GM21576 (cell line): ENCODE measurements around the gene RHBDD1.

Experiments
- ATAC-seq: cut with Tn5 transposase; IDR thresholded peaks from one replicate; pipeline ENCODE4 v1.9.1; 2021; ENCODE audit warnings: mild to moderate bottlenecking, moderate library complexity; ENCODE audit not compliant: unreplicated experiment

RHBDD1 gene

GRCh38 chr2:226883296-226883795 lies 47.5 kb downstream of the RHBDD1 start:
- no peak for ATAC-seq

- ATAC-seq, result no peak
These were observed 48.3 kb downstream of the RHBDD1 start for GRCh38 chr2:226884166-226884565.

DNA sequence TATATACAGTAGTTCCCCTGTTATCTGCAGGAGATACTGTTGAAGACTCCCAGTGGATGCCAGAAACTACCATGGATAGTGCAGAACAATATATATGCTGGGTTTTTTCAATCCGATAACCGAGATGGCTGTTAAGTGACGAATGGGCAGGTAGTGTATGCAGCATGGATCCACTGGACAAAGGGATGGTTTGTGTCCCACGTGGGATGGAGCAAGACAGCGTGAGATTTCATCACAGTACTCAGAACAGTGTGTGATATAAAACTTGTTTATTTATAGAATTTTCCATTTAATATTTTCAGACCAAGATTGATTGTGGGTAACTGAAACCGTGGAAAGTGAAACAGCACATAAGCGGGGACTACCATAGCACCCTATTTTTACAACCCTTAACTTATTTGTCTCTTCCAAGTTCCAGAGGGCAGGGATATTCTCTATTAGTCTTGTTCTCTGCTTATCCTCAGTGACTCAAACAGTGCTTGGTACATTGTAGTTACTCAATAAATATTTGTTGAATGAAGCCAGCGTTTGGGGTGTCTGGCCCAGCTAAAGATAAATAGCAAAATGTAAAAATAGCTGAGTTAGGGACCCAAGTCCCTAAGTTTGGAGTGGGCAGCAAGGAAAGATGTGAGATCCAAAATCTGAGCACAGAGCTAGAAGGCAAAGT lies 50.0 kb downstream of the RHBDD1 start:
- ATAC-seq, result no peak

DNA sequence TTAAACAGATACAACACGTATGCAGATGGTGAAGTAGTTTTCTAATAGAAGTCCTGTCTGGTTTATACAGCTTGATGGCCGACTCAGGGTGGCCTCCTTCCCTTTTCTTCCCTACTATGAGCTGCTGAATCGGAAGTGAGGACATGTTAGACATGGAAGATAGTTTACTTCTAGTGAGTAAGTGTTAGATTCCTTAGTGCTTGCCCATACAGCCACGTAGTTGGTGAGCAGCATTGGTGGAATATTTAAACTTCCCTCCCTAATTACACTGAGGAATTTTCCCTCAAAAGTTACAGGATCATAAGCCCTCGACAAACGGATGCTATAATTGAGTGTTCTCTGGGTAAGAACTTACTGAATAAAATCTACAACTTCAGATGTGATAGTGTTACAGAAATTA lies 52.1 kb downstream of the RHBDD1 start:
- no peak for ATAC-seq

GRCh38 chr2:226888378-226888965 lies 52.6 kb downstream of the RHBDD1 start:
- ATAC-seq, result no peak

- ATAC-seq, result no peak
These were observed 53.1 kb downstream of the RHBDD1 start for GRCh38 chr2:226888971-226889370.

DNA sequence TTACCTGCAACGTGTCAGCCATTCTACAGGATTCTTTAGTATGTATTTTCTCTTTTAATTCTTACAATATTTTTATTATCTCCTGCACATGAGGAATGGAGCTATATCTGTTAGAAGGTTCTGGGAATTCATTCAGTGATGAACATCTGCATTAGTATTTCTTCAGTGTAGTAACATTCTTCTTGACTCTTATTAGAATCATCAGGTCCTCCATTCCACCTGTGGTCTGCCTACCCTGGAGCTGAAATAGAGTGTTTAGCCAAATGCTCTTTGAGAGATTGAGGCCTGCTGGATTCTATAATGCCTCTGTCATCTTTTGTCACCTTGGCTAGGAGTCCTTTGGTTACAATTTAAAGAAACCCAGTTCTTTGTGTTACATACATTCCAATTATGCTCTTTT lies 54.4 kb downstream of the RHBDD1 start:
- ATAC-seq, result no peak

DNA sequence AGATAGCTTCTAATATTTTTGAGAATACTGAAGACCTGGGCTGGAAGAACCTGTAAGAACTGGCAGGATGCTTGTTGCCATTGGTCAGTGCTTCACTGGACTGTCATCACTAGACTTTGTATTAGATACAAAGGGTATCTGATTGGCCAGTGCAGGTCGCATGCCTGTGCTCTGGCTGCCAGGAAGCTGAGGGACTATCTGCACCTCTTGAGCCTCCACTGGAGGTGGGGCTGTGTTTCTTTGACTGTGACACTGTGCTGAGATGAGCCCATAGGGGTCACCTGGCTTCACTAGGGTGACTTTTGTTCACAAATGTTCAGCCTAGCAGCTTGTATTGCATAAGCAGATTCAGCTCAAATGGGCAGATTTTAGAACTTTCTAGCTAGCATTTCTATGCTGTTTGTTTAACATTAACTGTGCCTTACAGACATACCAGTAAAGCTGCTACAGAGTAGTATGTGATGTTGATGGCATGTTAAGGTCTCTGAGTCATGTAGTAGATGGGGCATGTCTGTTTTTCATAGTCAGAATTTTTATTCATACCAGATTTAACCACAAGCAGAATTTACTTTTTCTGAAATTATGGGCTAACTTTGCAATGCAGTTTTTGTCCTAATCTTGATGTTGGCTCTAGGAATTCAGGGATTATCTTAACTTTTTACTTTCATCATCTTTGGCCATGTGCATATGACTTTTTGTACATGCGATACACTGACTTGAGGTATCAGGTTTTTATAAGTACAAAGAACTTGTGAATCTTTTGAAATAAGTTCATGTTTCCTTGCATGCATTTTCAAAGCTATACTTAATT lies 56.1 kb downstream of the RHBDD1 start:
- ATAC-seq, result no peak

DNA sequence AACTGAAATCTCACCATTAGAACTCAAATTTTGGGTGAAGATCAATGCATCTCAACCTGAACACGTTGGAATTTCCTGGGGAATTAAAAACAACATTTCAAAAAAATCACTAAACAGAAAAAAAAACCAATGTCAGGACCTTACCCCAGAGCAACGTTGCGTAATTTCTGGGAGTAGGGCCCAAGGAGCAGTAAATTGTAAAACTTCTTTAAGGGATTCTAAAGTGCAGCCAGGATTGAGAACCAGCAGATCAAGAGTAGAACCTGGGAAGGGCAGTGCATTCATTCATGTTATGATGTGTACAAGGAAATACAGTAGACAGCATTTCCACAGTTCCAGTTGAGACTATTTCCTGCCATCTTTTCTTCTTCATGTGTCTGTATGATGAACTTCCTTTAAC lies 56.9 kb downstream of the RHBDD1 start:
- ATAC-seq, result no peak

DNA sequence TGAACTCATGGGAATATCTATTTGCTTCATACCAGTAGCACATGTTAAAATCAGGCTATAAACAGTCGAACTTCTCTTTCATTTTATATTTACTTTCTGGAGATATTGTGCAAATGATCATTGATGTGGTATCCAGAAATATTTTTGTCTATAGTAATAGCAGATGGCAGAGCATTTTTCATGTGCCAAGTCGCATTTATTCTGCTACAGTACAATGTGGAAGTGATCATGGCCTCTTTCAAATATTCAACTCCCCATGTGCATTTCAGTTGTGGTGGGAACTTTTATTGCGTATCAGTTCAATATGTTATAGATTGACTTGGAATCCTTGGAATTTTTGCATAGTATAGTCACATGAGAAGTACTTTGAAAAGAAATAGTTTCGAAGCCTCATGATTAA lies 57.4 kb downstream of the RHBDD1 start:
- no peak for ATAC-seq

GRCh38 chr2:226894752-226895151 lies 58.9 kb downstream of the RHBDD1 start:
- no peak for ATAC-seq

- no peak for ATAC-seq
These were observed 59.7 kb downstream of the RHBDD1 start for GRCh38 chr2:226895579-226895978.

GRCh38 chr2:226898121-226898520 lies 62.3 kb downstream of the RHBDD1 start:
- no peak for ATAC-seq

GRCh38 chr2:226898897-226899296 lies 63.0 kb downstream of the RHBDD1 start:
- ATAC-seq, result no peak

GRCh38 chr2:226902041-226902966 lies 66.5 kb downstream of the RHBDD1 start:
- no peak for ATAC-seq

- ATAC-seq, result no peak
These were observed 67.3 kb downstream of the RHBDD1 start for GRCh38 chr2:226903179-226903578.

DNA sequence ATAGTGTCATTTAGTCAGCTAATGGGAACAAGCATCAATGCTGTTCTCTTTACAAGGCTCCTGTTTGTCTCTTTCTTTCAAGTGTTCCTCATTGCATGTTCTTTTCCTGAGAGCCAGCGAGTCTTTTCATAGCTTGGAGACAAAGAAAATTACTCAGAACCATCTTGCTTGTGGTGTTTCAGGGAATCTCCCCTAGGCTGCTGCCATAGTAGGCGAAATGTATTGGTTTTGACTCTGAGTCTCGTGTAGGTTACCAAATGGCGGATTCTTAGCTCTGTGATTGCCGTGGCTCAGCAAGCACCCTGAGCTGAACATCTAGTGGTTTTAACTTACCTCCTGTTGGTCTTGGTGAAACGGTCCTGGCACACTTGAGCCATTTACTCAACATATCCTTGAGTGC lies 68.7 kb downstream of the RHBDD1 start:
- peak; percentile 28 for ATAC-seq

DNA sequence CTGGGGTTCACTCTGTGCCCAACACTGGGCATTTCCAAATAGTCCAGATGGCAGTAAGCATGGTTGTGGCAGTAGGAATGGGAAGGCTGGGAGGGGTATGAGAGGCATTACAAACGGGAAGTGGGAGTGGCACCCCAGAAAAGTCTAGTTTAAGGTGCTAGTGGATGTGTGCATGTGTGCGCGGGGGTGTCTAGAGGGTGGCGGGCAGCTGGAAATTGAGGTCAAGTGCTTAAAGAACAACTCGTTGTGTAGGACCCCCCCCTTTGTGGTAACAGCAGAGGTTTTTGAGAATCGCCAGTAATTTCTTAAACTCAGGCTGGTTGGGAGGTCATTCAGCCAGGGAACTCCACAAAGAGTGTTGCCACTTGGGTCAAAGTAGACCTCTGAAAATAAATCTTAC lies 69.9 kb downstream of the RHBDD1 start:
- ATAC-seq, result peak; percentile 32

GRCh38 chr2:226906163-226906693 lies 70.4 kb downstream of the RHBDD1 start:
- ATAC-seq, result peak; percentile 83

DNA sequence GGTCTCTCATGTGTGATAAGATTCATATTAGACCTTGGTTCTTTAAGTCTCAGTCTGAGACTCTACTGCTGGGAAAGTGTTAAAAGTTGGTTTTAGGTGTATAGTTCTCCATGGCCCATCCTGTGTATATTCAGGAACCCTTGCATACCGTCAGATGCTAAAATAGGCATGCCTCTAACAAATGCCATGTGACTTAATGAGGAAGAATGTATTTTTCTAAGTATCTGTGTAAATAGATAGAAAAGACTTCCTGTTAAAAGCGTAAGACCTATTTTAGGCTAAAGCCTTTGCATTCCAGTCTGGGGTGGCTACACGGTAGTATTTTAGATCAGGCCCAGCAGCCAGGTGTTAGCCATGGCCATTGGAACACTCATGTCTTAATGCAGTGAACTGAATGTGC lies 73.3 kb downstream of the RHBDD1 start:
- ATAC-seq, result no peak

- ATAC-seq, result no peak
These were observed 74.0 kb downstream of the RHBDD1 start for GRCh38 chr2:226909836-226910235.
